Measurements from ENCODE around the gene SRGAP2B.
"Not testable (repeated sequence)": the region's sequence is repeated elsewhere in the genome, so short reads cannot be mapped to it uniquely, and the experiment has no call there.

SRGAP2B gene

GRCh38 chr1:144990611-144991010 is 104.5 kb downstream of the SRGAP2B start:
- DNase-seq, result not testable (repeated sequence)

- DNase-seq, result not testable (repeated sequence)
Observed at GRCh38 chr1:144987131-144987530, 108.0 kb downstream of the SRGAP2B start.

- not testable (repeated sequence) for DNase-seq
Observed at GRCh38 chr1:144986171-144986860, 108.8 kb downstream of the SRGAP2B start.

GRCh38 chr1:144985550-144986170 is 109.5 kb downstream of the SRGAP2B start:
- DNase-seq, result not testable (repeated sequence)

GRCh38 chr1:144982802-144983525 is 112.2 kb downstream of the SRGAP2B start:
- not testable (repeated sequence) for DNase-seq

- not testable (repeated sequence) for DNase-seq
Observed at GRCh38 chr1:144981157-144981556, 114.0 kb downstream of the SRGAP2B start.

GRCh38 chr1:144979960-144980595 is 115.0 kb downstream of the SRGAP2B start:
- DNase-seq, result not testable (repeated sequence)

- DNase-seq, result not testable (repeated sequence)
Observed at GRCh38 chr1:144977856-144978255, 117.3 kb downstream of the SRGAP2B start.

- DNase-seq, result not testable (repeated sequence)
Observed at GRCh38 chr1:144971936-144972335, 123.2 kb downstream of the SRGAP2B start.

GRCh38 chr1:144966488-144966887 is 128.6 kb downstream of the SRGAP2B start:
- DNase-seq, result not testable (repeated sequence)

GRCh38 chr1:144964765-144965164 is 130.4 kb downstream of the SRGAP2B start:
- DNase-seq, result not testable (repeated sequence)

GRCh38 chr1:144964186-144964585 is 130.9 kb downstream of the SRGAP2B start:
- DNase-seq, result not testable (repeated sequence)

GRCh38 chr1:144963571-144963970 is 131.6 kb downstream of the SRGAP2B start:
- DNase-seq, result not testable (repeated sequence)

- not testable (repeated sequence) for DNase-seq
Observed at GRCh38 chr1:144961604-144962583, 133.2 kb downstream of the SRGAP2B start.

- not testable (repeated sequence) for DNase-seq
Observed at GRCh38 chr1:144960929-144961488, 134.1 kb downstream of the SRGAP2B start.

- DNase-seq, result not testable (repeated sequence)
Observed at GRCh38 chr1:144948390-144948789, 146.7 kb downstream of the SRGAP2B start.

- DNase-seq, result not testable (repeated sequence)
Observed at GRCh38 chr1:144947495-144947894, 147.6 kb downstream of the SRGAP2B start.

- DNase-seq, result not testable (repeated sequence)
Observed at GRCh38 chr1:144946525-144947480, 148.3 kb downstream of the SRGAP2B start.

GRCh38 chr1:144941710-144942109 is 153.4 kb downstream of the SRGAP2B start:
- DNase-seq, result not testable (repeated sequence)

GRCh38 chr1:144940054-144940453 is 155.1 kb downstream of the SRGAP2B start:
- not testable (repeated sequence) for DNase-seq
